WTC11 (cell line): ENCODE data around the gene EDA. TPM values are rescaled to one million over a fixed set of nuclear protein-coding genes. Genes with fewer than 3 reads are reported as not detected.

Experiments
- ATAC-seq: fragments of 200-7000 bp; cut with Tn5 transposase; 2 replicates; pipeline ENCODE4 v1.10.0; 2021; ENCODE audit warnings: mild to moderate bottlenecking, moderate library complexity
- CTCF ChIA-PET: fragments of 300-600 bp; sonication (Branson Sonifier 250); formaldehyde crosslinking; loops from one replicate; lab custom pipeline; 2021; ENCODE audit warnings: antibody characterized with exemption; lab: Charles Lee
- POLR2A ChIA-PET: fragments of 350-600 bp; sonication (Branson Sonifier 250); formaldehyde crosslinking; loops from one replicate; lab custom pipeline; 2021; ENCODE audit warnings: antibody characterized with exemption; lab: Charles Lee
- DNase-seq: peaks from one replicate; pipeline ENCODE4 v3.0.0; 2021; ENCODE audit warnings: low spot score
- H3K27ac Mint-ChIP-seq: 2 replicates; pipeline ENCODE4 v1.8.0; 2021; ENCODE audit warnings: mixed read lengths
- H3K27me3 Mint-ChIP-seq: 2 replicates; pipeline ENCODE4 v1.8.0; 2021; ENCODE audit warnings: low read depth, mild to moderate bottlenecking, moderate library complexity, mixed read lengths
- H3K36me3 Mint-ChIP-seq: 2 replicates; pipeline ENCODE4 v1.8.0; 2021; ENCODE audit warnings: mixed read lengths
- H3K4me1 Mint-ChIP-seq: 2 replicates; pipeline ENCODE4 v1.8.0; 2022; ENCODE audit warnings: mixed read lengths
- H3K4me3 Mint-ChIP-seq: 2 replicates; pipeline ENCODE4 v1.8.0; 2021; ENCODE audit warnings: mild to moderate bottlenecking, moderate library complexity, mixed read lengths
- H3K9me3 Mint-ChIP-seq: 2 replicates; pipeline ENCODE4 v1.8.0; 2021; ENCODE audit warnings: mixed read lengths
- AFF4 ChIP-seq: sonication (generic); formaldehyde crosslinking; IDR thresholded peaks from 2 replicates; pipeline ENCODE4 v1.8.1; 2023; ENCODE audit warnings: mild to moderate bottlenecking, missing genetic modification reagents, borderline replicate concordance
- AR ChIP-seq: fragments of 250-450 bp; sonication (Bioruptor Pico); IDR thresholded peaks from 2 replicates; pipeline ENCODE4 v1.9.0; 2021; ENCODE audit warnings: mild to moderate bottlenecking
- ARID4B ChIP-seq: sonication (generic); formaldehyde crosslinking; IDR thresholded peaks from 2 replicates; pipeline ENCODE4 v1.8.0; 2023; ENCODE audit warnings: missing genetic modification reagents, mild to moderate bottlenecking, borderline replicate concordance
- ATF1 ChIP-seq: sonication (generic); formaldehyde crosslinking; IDR thresholded peaks from 2 replicates; pipeline ENCODE4 v1.8.1; 2023; ENCODE audit warnings: mild to moderate bottlenecking, moderate library complexity, missing genetic modification reagents
- E2F4 ChIP-seq: sonication (generic); formaldehyde crosslinking; IDR thresholded peaks from 2 replicates; pipeline ENCODE4 v1.8.1; 2022; ENCODE audit warnings: low read depth, mild to moderate bottlenecking, moderate library complexity, missing genetic modification reagents, borderline replicate concordance
- FOXP1 ChIP-seq: sonication (generic); formaldehyde crosslinking; IDR thresholded peaks from 2 replicates; pipeline ENCODE4 v1.8.0; 2022; ENCODE audit warnings: missing genetic modification reagents, mild to moderate bottlenecking, moderate library complexity, borderline replicate concordance
- GABPB1 ChIP-seq: sonication (generic); formaldehyde crosslinking; IDR thresholded peaks from 2 replicates; pipeline ENCODE4 v1.8.1; 2023; ENCODE audit warnings: mild to moderate bottlenecking, missing genetic modification reagents
- NFATC4 ChIP-seq: fragments of 250-450 bp; sonication (Bioruptor Pico); IDR thresholded peaks from 2 replicates; pipeline ENCODE4 v1.9.0; 2021; ENCODE audit warnings: mild to moderate bottlenecking
- NR1H2 ChIP-seq: sonication (generic); formaldehyde crosslinking; IDR thresholded peaks from 2 replicates; pipeline ENCODE4 v1.9.0; 2021; ENCODE audit warnings: mild to moderate bottlenecking, moderate library complexity, missing genetic modification reagents
- NR3C1 ChIP-seq: sonication (generic); formaldehyde crosslinking; conservative IDR thresholded peaks from 2 replicates; pipeline ENCODE4 v1.8.1; 2023; ENCODE audit warnings: low read depth, mild to moderate bottlenecking, missing genetic modification reagents
- OVOL2 ChIP-seq: fragments of 250-450 bp; sonication (Bioruptor Pico); IDR thresholded peaks from 2 replicates; pipeline ENCODE4 v1.9.0; 2021; ENCODE audit warnings: mild to moderate bottlenecking, borderline replicate concordance
- SMAD3 ChIP-seq: sonication (generic); formaldehyde crosslinking; IDR thresholded peaks from 2 replicates; pipeline ENCODE4 v1.8.0; 2022; ENCODE audit warnings: missing genetic modification reagents, mild to moderate bottlenecking, borderline replicate concordance
- SOX15 ChIP-seq: fragments of 250-450 bp; sonication (Bioruptor Pico); IDR thresholded peaks from 2 replicates; pipeline ENCODE4 v1.9.0; 2021; ENCODE audit warnings: mild to moderate bottlenecking
- STAT6 ChIP-seq: sonication (generic); formaldehyde crosslinking; conservative IDR thresholded peaks from 2 replicates; pipeline ENCODE4 v1.8.1; 2023; ENCODE audit warnings: mild to moderate bottlenecking, low read depth, missing genetic modification reagents, moderate library complexity
- TP53 ChIP-seq: sonication (generic); formaldehyde crosslinking; IDR thresholded peaks from 2 replicates; pipeline ENCODE4 v1.8.1; 2023; ENCODE audit warnings: mild to moderate bottlenecking, missing genetic modification reagents
- USF2 ChIP-seq: sonication (generic); formaldehyde crosslinking; IDR thresholded peaks from 2 replicates; pipeline ENCODE4 v1.8.1; 2023; ENCODE audit warnings: mild to moderate bottlenecking, missing genetic modification reagents, moderate library complexity
- ZNF219 ChIP-seq: sonication (generic); formaldehyde crosslinking; IDR thresholded peaks from 2 replicates; pipeline ENCODE4 v1.8.0; 2023; ENCODE audit warnings: missing genetic modification reagents, mild to moderate bottlenecking, borderline replicate concordance
- ZNF232 ChIP-seq: sonication (generic); formaldehyde crosslinking; IDR thresholded peaks from 2 replicates; pipeline ENCODE4 v1.8.0; 2022; ENCODE audit warnings: mild to moderate bottlenecking, missing genetic modification reagents
- total RNA-seq: library from RNA; stranded (reverse); gene quantifications from 3 replicates; pipeline ENCODE4 v1.2.3, GENCODE V29; 2021

The EDA gene
- total RNA-seq, 1 experiment from 2014 or later, result 15.1 TPM

- TF ChIP-seq ARID4B (CRISPR knock-in tag) (no peak), FOXP1 (CRISPR knock-in tag) (no peak), SOX15 (CRISPR knock-in tag) (no peak), OVOL2 (CRISPR knock-in tag) (no peak), NFATC4 (CRISPR knock-in tag) (no peak), SMAD3 (CRISPR knock-in tag) (no peak)
These were observed 298.9 kb downstream of the EDA start (continued) for GRCh38 chrX:69914781-69915180.

- Mint-ChIP-seq H3K4me3 (no peak overlapping the region), H3K36me3 (peaks cover 12% of the 10 kb centered on the region), H3K4me1 (peaks cover 15% of the 10 kb centered on the region), H3K27me3 (peaks cover 4% of the 10 kb centered on the region), H3K9me3 (peaks cover 11% of the 10 kb centered on the region), H3K27ac (no peak overlapping the region)
- POLR2A ChIA-PET, result no interaction called here
- CTCF ChIA-PET, result no interaction called here
- ATAC-seq, result peak; percentile 43; the same call in 1 of the 2 replicates
- TF ChIP-seq AFF4 (CRISPR knock-in tag) (no peak), USF2 (no peak), NR1H2 (CRISPR knock-in tag) (no peak), ZNF219 (CRISPR knock-in tag) (no peak), SOX15 (CRISPR knock-in tag) (no peak)
- DNase-seq, result no peak
These were observed 303.8 kb downstream of the EDA start for GRCh38 chrX:69919749-69920148.

GRCh38 chrX:69932323-69932722, 316.4 kb downstream of the EDA start:
- ATAC-seq (no peak), DNase-seq (no peak)
- Mint-ChIP-seq H3K4me3 (no peak overlapping the region), H3K4me1 (no peaks in the 10 kb centered on the region), H3K27me3 (no peaks in the 10 kb centered on the region), H3K27ac (no peak overlapping the region), H3K9me3 (no peaks in the 10 kb centered on the region), H3K36me3 (no peaks in the 10 kb centered on the region)
- POLR2A ChIA-PET, result no interaction called here
- CTCF ChIA-PET, result no interaction called here
- no peak for TF ChIP-seq NR1H2 (CRISPR knock-in tag)
- TF ChIP-seq GABPB1, result no peak
- no peak for TF ChIP-seq AR (CRISPR knock-in tag)
- TF ChIP-seq STAT6 (CRISPR knock-in tag), result no peak
- no peak for TF ChIP-seq NR3C1 (CRISPR knock-in tag)
- TF ChIP-seq E2F4 (CRISPR knock-in tag), result no peak
- TF ChIP-seq TP53 (CRISPR knock-in tag), result no peak
- no peak for TF ChIP-seq ATF1 (CRISPR knock-in tag)
- TF ChIP-seq ZNF232 (CRISPR knock-in tag), result no peak
